B cell (primary cell): ENCODE measurements around the gene FGF5. TPM values are rescaled to one million over a fixed set of nuclear protein-coding genes. Genes with fewer than 3 reads are reported as not detected.

ENCODE experiments used
- ATAC-seq: fragments of 200-7000 bp; cut with Tn5 transposase; one replicate; pipeline ENCODE4 v1.10.0; 2021; ENCODE audit warnings: low read depth, mild to moderate bottlenecking, moderate number of reproducible peaks, moderate library complexity
- CTCF ChIA-PET: fragments of 350-600 bp; sonication (Branson Sonifier 250); formaldehyde crosslinking; loops from one replicate; lab custom pipeline; 2021; ENCODE audit warnings: antibody characterized with exemption, inconsistent platforms; lab: Charles Lee
- POLR2A ChIA-PET: fragments of 350-600 bp; sonication (Branson Sonifier 250); formaldehyde crosslinking; loops from one replicate; lab custom pipeline; 2021; ENCODE audit warnings: antibody characterized with exemption; lab: Charles Lee
- DNase-seq: peaks from one replicate; pipeline ENCODE4 v3.0.0; 2013
- H2AFZ ChIP-seq: 2 replicates; pipeline ENCODE4 v1.6.1; 2012; ENCODE audit warnings: mild to moderate bottlenecking, low read depth, low read length; ENCODE audit not compliant: insufficient read depth, poor library complexity, severe bottlenecking
- H3K27ac ChIP-seq, 2 donors: 1 replicate in 1 of 2; 2 replicates in 1 of 2; pipeline ENCODE4 v1.5.1; 2012 to 2013; ENCODE audit warnings: low read length in 2 of 2, mild to moderate bottlenecking in 2 of 2, moderate library complexity in 1 of 2
- H3K27me3 ChIP-seq, 4 experiments: fragments of 200-600 bp in 1 of 4; sonication (generic) in 1 of 4; replicated peaks in 1 of 4; 1 replicate in 2 of 4; 2 replicates in 2 of 4; pipeline versions ENCODE4 v1.6.1 to v1.7.0; 2013 to 2016; ENCODE audit warnings: low read length in 3 of 4, mild to moderate bottlenecking in 2 of 4, mixed read lengths in 1 of 4, moderate library complexity in 1 of 4; ENCODE audit not compliant: insufficient read depth in 4 of 4, control insufficient read depth in 3 of 4; ENCODE audit errors: control extremely low read depth in 1 of 4
- H3K36me3 ChIP-seq, 2 experiments: replicated peaks in 1 of 2; 1 replicate in 1 of 2; 2 replicates in 1 of 2; pipeline versions ENCODE4 v1.6.1 to v1.7.1; 2013; ENCODE audit warnings: low read length in 1 of 2; ENCODE audit not compliant: insufficient read depth in 2 of 2, control insufficient read depth in 1 of 2; ENCODE audit errors: control extremely low read depth in 1 of 2, extremely low read depth in 1 of 2
- H3K4me1 ChIP-seq, 2 donors: fragments of 200-600 bp in 1 of 2; sonication (generic) in 1 of 2; 1 replicate in 1 of 2; 2 replicates in 1 of 2; pipeline versions ENCODE4 v1.5.1 to v1.6.1; 2013 to 2017; ENCODE audit warnings: low read length in 2 of 2; ENCODE audit not compliant: control insufficient read depth in 2 of 2, insufficient read depth in 2 of 2
- H3K4me2 ChIP-seq: replicated peaks from 2 replicates; pipeline ENCODE3; 2012; ENCODE audit warnings: mild to moderate bottlenecking, low read depth, low read length; ENCODE audit not compliant: poor library complexity, severe bottlenecking
- H3K4me3 ChIP-seq, 5 experiments: fragments of 200-600 bp in 1 of 5; sonication (generic) in 1 of 5; 1 replicate in 3 of 5; 2 replicates in 2 of 5; pipeline versions ENCODE4 v1.5.1 to v1.7.0; 2011 to 2016; ENCODE audit warnings: low read length in 4 of 5, mild to moderate bottlenecking in 4 of 5, low read depth in 2 of 5, control low read depth in 1 of 5, moderate library complexity in 1 of 5; ENCODE audit not compliant: insufficient read depth in 1 of 5; ENCODE audit errors: control extremely low read depth in 1 of 5, extremely low read depth in 1 of 5
- H3K79me2 ChIP-seq: fragments of 200-600 bp; sonication (generic); one replicate; pipeline ENCODE4 v1.6.0; 2016; ENCODE audit warnings: low read length; ENCODE audit not compliant: control insufficient read depth, insufficient read depth
- H3K9ac ChIP-seq: fragments of 200-600 bp; sonication (generic); 2 replicates; pipeline ENCODE4 v1.6.1; 2017; ENCODE audit warnings: mild to moderate bottlenecking, low read length, moderate library complexity
- H3K9me3 ChIP-seq, 3 donors: one replicate each; pipeline versions ENCODE4 v1.6.1 to v1.7.1; 2013; ENCODE audit warnings: low read length in 2 of 3; ENCODE audit not compliant: control insufficient read depth in 2 of 3, insufficient read depth in 1 of 3; ENCODE audit errors: control extremely low read depth in 1 of 3
- H4K20me1 ChIP-seq: 2 replicates; pipeline ENCODE4 v1.6.0; 2012; ENCODE audit warnings: mild to moderate bottlenecking, low read length; ENCODE audit not compliant: insufficient read depth, control insufficient read depth, poor library complexity, severe bottlenecking
- H3K27ac Mint-ChIP-seq: one replicate; pipeline ENCODE4 v1.8.0; 2021; ENCODE audit warnings: mixed read lengths
- H3K27me3 Mint-ChIP-seq: one replicate; pipeline ENCODE4 v1.8.0; 2021; ENCODE audit warnings: mixed read lengths
- H3K4me1 Mint-ChIP-seq: one replicate; pipeline ENCODE4 v1.8.0; 2021; ENCODE audit warnings: mixed read lengths
- H3K4me3 Mint-ChIP-seq: one replicate; pipeline ENCODE4 v1.8.0; 2021; ENCODE audit warnings: mixed read lengths
- H3K9me3 Mint-ChIP-seq: one replicate; pipeline ENCODE4 v1.8.0; 2022; ENCODE audit warnings: mixed read lengths; ENCODE audit not compliant: insufficient read depth
- CTCF ChIP-seq: fragments of 200-600 bp; IDR thresholded peaks from one replicate; pipeline ENCODE4 v1.8.0; 2022; ENCODE audit warnings: antibody characterized with exemption, mild to moderate bottlenecking
- EZH2 ChIP-seq: IDR thresholded peaks from 2 replicates; pipeline ENCODE4 v1.6.1; 2012; ENCODE audit warnings: borderline replicate concordance, low read depth, mild to moderate bottlenecking, moderate library complexity, low read length; ENCODE audit not compliant: insufficient read depth, poor library complexity, severe bottlenecking
- WGBS: methylation state at CpG from one replicate; pipeline ENCODE4 v1.1.5; 2013; ENCODE audit warnings: missing lambda C conversion rate; ENCODE audit not compliant: insufficient coverage; 5-methylcytosine and 5-hydroxymethylcytosine counted together
- intact Hi-C: fragments of 100-400 bp; cut with micrococcal nuclease; formaldehyde crosslinking; loops from one replicate; pipeline ENCODE4 v1.10.0; 2022
- polyA plus RNA-seq: library from polyadenylated mRNA; depleted of rRNA; stranded (reverse); fragments of >200 nt; gene quantifications from 2 replicates; pipeline ENCODE4 v1.2.3, GENCODE V29; 2012
- total RNA-seq, 2 donors: library from RNA; stranded (reverse); fragments of 120-200 nt in 1 of 2; gene quantifications; 1 replicate in 1 of 2; 2 replicates in 1 of 2; pipeline versions ENCODE4 v1.2.3 to v1.2.4, GENCODE V29; 2013 to 2022

Gene FGF5
- total and polyA plus RNA-seq, 2 donors (not counting 1 experiment from before 2014, with no cell fraction given) = 0.01 TPM; not detected in 1

GRCh38 chr4:80249144-80249543, 17.3 kb upstream of the FGF5 start:
- WGBS = 100% methylated on average over 1 of the region's 1 CpG
- Histone ChIP-seq H3K4me2 (no peak overlapping the region), H3K79me2 (no peaks in the 10 kb centered on the region), H4K20me1 (no peaks in the 10 kb centered on the region), H2AFZ (no peak overlapping the region), H3K36me3 (no peaks in the 10 kb centered on the region), H3K4me3 (no peak overlapping the region), H3K4me1 (no peaks in the 10 kb centered on the region), H3K9ac (no peak overlapping the region), H3K27me3 (peaks cover 0 to 5% (median 2%) of the 10 kb centered on the region in 4 experiments), H3K27ac (no peak overlapping the region), H3K9me3 (peaks cover 0 to 3% (median 0%) of the 10 kb centered on the region in 3 donors)
- DNase-seq = no peak
- Mint-ChIP-seq H3K27ac (no peak overlapping the region), H3K4me3 (no peak overlapping the region), H3K4me1 (no peaks in the 10 kb centered on the region), H3K9me3 (no peaks in the 10 kb centered on the region), H3K27me3 (peaks cover 28% of the 10 kb centered on the region)
- intact Hi-C loops = no loop called here
- no peak for TF ChIP-seq EZH2
- no peak for TF ChIP-seq CTCF
- ChIA-PET CTCF (no interaction called here), POLR2A (no interaction called here)
- ATAC-seq = no peak

- TF ChIP-seq EZH2 (no peak), CTCF (no peak)
- Mint-ChIP-seq H3K4me1 (no peaks in the 10 kb centered on the region), H3K9me3 (no peaks in the 10 kb centered on the region), H3K27ac (no peak overlapping the region), H3K4me3 (no peak overlapping the region), H3K27me3 (peaks cover 27% of the 10 kb centered on the region)
- Histone ChIP-seq H3K4me3 (no peak overlapping the region), H3K9ac (no peak overlapping the region), H3K9me3 (peaks cover 0 to 3% (median 0%) of the 10 kb centered on the region in 3 donors), H3K27me3 (peaks cover 0 to 16% (median 12%) of the 10 kb centered on the region in 4 experiments), H3K36me3 (no peaks in the 10 kb centered on the region), H3K4me1 (no peaks in the 10 kb centered on the region), H2AFZ (no peak overlapping the region), H3K79me2 (no peaks in the 10 kb centered on the region), H3K4me2 (no peak overlapping the region), H3K27ac (no peak overlapping the region), H4K20me1 (no peaks in the 10 kb centered on the region)
- intact Hi-C loops = no loop called here
- CTCF ChIA-PET = no interaction called here
- ATAC-seq = no peak
- DNase-seq = no peak
- POLR2A ChIA-PET = no interaction called here
These were observed 14.0 kb upstream of the FGF5 start for GRCh38 chr4:80252427-80252826.
